IMR-90 (cell line): ENCODE results near the gene CREBZF. TPM values are rescaled to one million over a fixed set of nuclear protein-coding genes. Genes with fewer than 3 reads are reported as not detected.

Experiments
- ATAC-seq: fragments of 200-7000 bp; cut with Tn5 transposase; 2 replicates; pipeline ENCODE4 v1.9.1; 2020; ENCODE audit warnings: low read depth, mild to moderate bottlenecking, moderate library complexity
- BruUV-seq: library from RNA; stranded (reverse); fragments of 400-500 nt; replicated peaks from 2 replicates; lab custom pipeline; 2021; lab: Mats Ljungman, UMichigan
- CTCF ChIA-PET: fragments of 300-600 bp; formaldehyde crosslinking; extraction: SDS; loops from one replicate; lab custom pipeline; 2021; ENCODE audit warnings: antibody characterized with exemption; lab: Yijun Ruan, JAX
- POLR2A ChIA-PET: fragments of 300-600 bp; sonication (Branson Sonifier 250); formaldehyde crosslinking; loops from one replicate; lab custom pipeline; 2022; ENCODE audit warnings: antibody characterized with exemption; ENCODE audit not compliant: unreplicated experiment; lab: Charles Lee
- DNase-seq: peaks from one replicate; pipeline ENCODE4 v3.0.0; 2013
- H2AFZ ChIP-seq: replicated peaks from 2 replicates; pipeline ENCODE3; 2013; ENCODE audit warnings: low read length, mild to moderate bottlenecking; ENCODE audit not compliant: poor library complexity
- H2AK5ac ChIP-seq: 2 replicates; pipeline ENCODE4 v1.6.1; 2013; ENCODE audit warnings: low read depth, low read length, inconsistent platforms
- H2AK9ac ChIP-seq: replicated peaks from 2 replicates; pipeline ENCODE3; 2013; ENCODE audit warnings: mild to moderate bottlenecking, low read depth, low read length, moderate library complexity; ENCODE audit not compliant: poor library complexity
- H2BK120ac ChIP-seq: 2 replicates; pipeline ENCODE4 v1.6.1; 2013; ENCODE audit warnings: low read depth, low read length, inconsistent platforms
- H2BK15ac ChIP-seq: 3 replicates; pipeline ENCODE4 v1.6.1; 2013; ENCODE audit warnings: low read depth, low read length, inconsistent platforms
- H2BK20ac ChIP-seq: 2 replicates; pipeline ENCODE4 v1.6.1; 2013; ENCODE audit warnings: low read depth, mild to moderate bottlenecking, inconsistent platforms, low read length, moderate library complexity
- H2BK5ac ChIP-seq: 2 replicates; pipeline ENCODE4 v1.6.1; 2013; ENCODE audit warnings: mild to moderate bottlenecking, low read depth, low read length, inconsistent platforms; ENCODE audit not compliant: poor library complexity, severe bottlenecking
- H3K14ac ChIP-seq: replicated peaks from 2 replicates; pipeline ENCODE4 v1.6.1; 2013; ENCODE audit warnings: low read depth, low read length, inconsistent platforms
- H3K18ac ChIP-seq: 2 replicates; pipeline ENCODE4 v1.6.1; 2013; ENCODE audit warnings: low read depth, low read length, control low read depth
- H3K23ac ChIP-seq: 2 replicates; pipeline ENCODE4 v1.6.1; 2013; ENCODE audit warnings: low read depth, low read length, inconsistent platforms
- H3K27ac ChIP-seq: 2 replicates; pipeline ENCODE4 v1.5.1; 2013; ENCODE audit warnings: mild to moderate bottlenecking, control low read depth, low read length; ENCODE audit not compliant: insufficient read depth
- H3K27me3 ChIP-seq: 2 replicates; pipeline ENCODE4 v1.6.1; 2013; ENCODE audit warnings: low read length; ENCODE audit not compliant: control insufficient read depth, insufficient read depth
- H3K36me3 ChIP-seq: 2 replicates; pipeline ENCODE4 v1.6.1; 2013; ENCODE audit warnings: low read length, mixed read lengths; ENCODE audit not compliant: control insufficient read depth, insufficient read depth
- H3K4ac ChIP-seq: 2 replicates; pipeline ENCODE4 v1.6.1; 2013; ENCODE audit warnings: low read depth, low read length, inconsistent platforms
- H3K4me1 ChIP-seq: 2 replicates; pipeline ENCODE4 v1.6.1; 2013; ENCODE audit warnings: low read length, mixed read lengths; ENCODE audit not compliant: control insufficient read depth, insufficient read depth
- H3K4me2 ChIP-seq: 2 replicates; pipeline ENCODE4 v1.6.1; 2013; ENCODE audit warnings: low read depth, mild to moderate bottlenecking, control low read depth, low read length, moderate library complexity
- H3K4me3 ChIP-seq: 2 replicates; pipeline ENCODE4 v1.5.1; 2013; ENCODE audit warnings: low read depth, mild to moderate bottlenecking, control low read depth, low read length, moderate library complexity; ENCODE audit not compliant: insufficient read depth
- H3K56ac ChIP-seq: 2 replicates; pipeline ENCODE4 v1.6.1; 2013; ENCODE audit warnings: low read length, inconsistent platforms; ENCODE audit not compliant: insufficient read depth; ENCODE audit errors: extremely low read depth
- H3K79me1 ChIP-seq, 2 experiments: 2 replicates each; pipeline ENCODE4 v1.6.1; 2013; ENCODE audit warnings: low read length in 2 of 2, inconsistent platforms in 1 of 2, low read depth in 1 of 2
- H3K9ac ChIP-seq: 2 replicates; pipeline ENCODE4 v1.6.1; 2013; ENCODE audit warnings: low read depth, low read length, control low read depth
- H3K9me1 ChIP-seq: 2 replicates; pipeline ENCODE4 v1.6.1; 2013; ENCODE audit warnings: low read length, inconsistent platforms; ENCODE audit not compliant: insufficient read depth
- H3K9me3 ChIP-seq: 2 replicates; pipeline ENCODE4 v1.6.1; 2013; ENCODE audit warnings: low read length; ENCODE audit not compliant: control insufficient read depth, insufficient read depth
- H4K20me1 ChIP-seq: 2 replicates; pipeline ENCODE4 v1.6.1; 2013; ENCODE audit warnings: low read length, inconsistent platforms; ENCODE audit not compliant: insufficient read depth
- H4K5ac ChIP-seq: 2 replicates; pipeline ENCODE4 v1.6.1; 2013; ENCODE audit warnings: mild to moderate bottlenecking, low read depth, low read length, control low read depth
- H4K8ac ChIP-seq, 2 experiments: 2 replicates each; pipeline ENCODE4 v1.6.1; 2013; ENCODE audit warnings: low read depth in 2 of 2, low read length in 2 of 2, control low read depth in 1 of 2, inconsistent platforms in 1 of 2
- H4K91ac ChIP-seq: 2 replicates; pipeline ENCODE4 v1.6.1; 2013; ENCODE audit warnings: low read depth, low read length, inconsistent platforms; ENCODE audit not compliant: insufficient read depth
- CEBPB ChIP-seq: IDR thresholded peaks from 2 replicates; pipeline ENCODE4 v1.6.1; 2012; ENCODE audit warnings: low read depth, low read length, improper control_type of control experiment
- FOS ChIP-seq: fragments of 150-350 bp; IDR thresholded peaks from 2 replicates; pipeline ENCODE4 v1.6.1; 2016; ENCODE audit warnings: low read depth, low read length
- MAFK ChIP-seq: IDR thresholded peaks from 2 replicates; pipeline ENCODE4 v1.6.1; 2012; ENCODE audit warnings: low read depth, low read length, improper control_type of control experiment
- MXI1 ChIP-seq: IDR thresholded peaks from 2 replicates; pipeline ENCODE4 v1.6.1; 2012; ENCODE audit warnings: low read depth, mild to moderate bottlenecking, low read length, moderate library complexity, borderline replicate concordance
- NFE2L2 ChIP-seq: fragments of 150-350 bp; IDR thresholded peaks from 2 replicates; pipeline ENCODE4 v1.6.1; 2016; ENCODE audit warnings: low read depth, mild to moderate bottlenecking, low read length
- RAD21 ChIP-seq: IDR thresholded peaks from 2 replicates; pipeline ENCODE4 v1.6.1; 2012; ENCODE audit warnings: low read length, improper control_type of control experiment
- RCOR1 ChIP-seq: IDR thresholded peaks from 2 replicates; pipeline ENCODE4 v1.6.1; 2012; ENCODE audit warnings: mild to moderate bottlenecking, low read length, improper control_type of control experiment; ENCODE audit not compliant: insufficient replicate concordance
- RFX5 ChIP-seq: IDR thresholded peaks from 2 replicates; pipeline ENCODE4 v1.8.0; 2012; ENCODE audit warnings: low read depth, mild to moderate bottlenecking, low read length, moderate library complexity
- SMC3 ChIP-seq: fragments of 150-350 bp; IDR thresholded peaks from 2 replicates; pipeline ENCODE4 v1.6.1; 2016; ENCODE audit warnings: low read depth, mild to moderate bottlenecking, antibody characterized with exemption, low read length, moderate library complexity
- USF2 ChIP-seq: fragments of 150-350 bp; IDR thresholded peaks from 2 replicates; pipeline ENCODE4 v1.6.1; 2017; ENCODE audit warnings: mild to moderate bottlenecking, antibody characterized with exemption, low read length, low read depth
- WGBS, 2 experiments: methylation state at CpG; one replicate each; pipeline versions ENCODE4 v1.1.5 to v1.1.7; 2013; ENCODE audit warnings: missing lambda C conversion rate in 2 of 2; ENCODE audit not compliant: insufficient read length in 1 of 2; ENCODE audit errors: extremely low coverage in 2 of 2; 5-methylcytosine and 5-hydroxymethylcytosine counted together
- dilution Hi-C: fragments of 300-500 bp; cut with HindIII; formaldehyde crosslinking; loops from one replicate; pipeline ENCODE4 v1.14.3; 2018; ENCODE audit warnings: low sequenced_read_pairs; ENCODE audit not compliant: unreplicated experiment
- in situ Hi-C: fragments of 300-500 bp; cut with MboI; formaldehyde crosslinking; loops from 3 replicates; pipeline ENCODE4 v1.14.3; 2019; ENCODE audit warnings: low sequenced_read_pairs, inconsistent platforms, mixed read lengths
- intact Hi-C: fragments of 100-400 bp; cut with micrococcal nuclease; formaldehyde crosslinking; loops from 2 replicates; pipeline ENCODE4 v1.10.0; 2022
- polyA plus RNA-seq, 3 experiments: library from polyadenylated mRNA; depleted of rRNA; stranded (reverse); fragments of >200 nt; gene quantifications; 2 replicates each; pipeline ENCODE4 v1.2.3, GENCODE V29; 2012; ENCODE audit warnings: low replicate concordance in 1 of 3
- total RNA-seq: library from RNA; depleted of rRNA; stranded (reverse); fragments of >200 nt; gene quantifications from 2 replicates; pipeline ENCODE4 v1.2.3, GENCODE V29; 2012
- TF ChIP-seq, protein P1 (sequence below): conservative IDR thresholded peaks from 2 replicates; pipeline ENCODE4 v1.5.1; 2012; ENCODE audit warnings: mild to moderate bottlenecking, low read depth, low read length, improper control_type of control experiment

The CREBZF gene
- total and polyA plus RNA-seq, 2 of the 4 experiments (the other 2 are of a cell fraction), result 12.5 to 17.7 TPM

DNA sequence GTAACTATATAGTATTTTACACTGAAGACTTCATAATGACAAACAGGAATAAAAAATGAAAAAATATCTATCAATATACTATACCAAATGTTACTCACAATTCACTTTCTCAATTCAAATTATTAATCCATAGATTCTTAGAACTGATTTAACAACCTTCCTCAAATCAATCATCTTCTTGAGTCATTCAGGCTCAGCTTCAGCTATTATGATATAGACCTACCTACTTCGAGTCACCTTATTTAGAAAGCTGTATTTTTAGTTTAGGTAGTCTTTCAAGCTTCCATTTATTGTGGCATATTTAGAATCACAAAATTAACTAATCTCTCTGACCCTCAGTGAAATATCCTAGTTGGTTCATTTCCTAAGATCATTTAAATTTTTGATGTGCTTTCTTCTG is 8.2 kb downstream of the CREBZF start:
- no peak overlapping the region for H2AK5ac ChIP-seq
- no peak overlapping the region for H4K8ac ChIP-seq
- no peak overlapping the region for H4K91ac ChIP-seq
- no peak overlapping the region for H2AK9ac ChIP-seq
- POLR2A ChIA-PET, result no interaction called here
- no peaks in the 10 kb centered on the region for H3K9me1 ChIP-seq
- no peak overlapping the region for H2BK20ac ChIP-seq
- no peak overlapping the region for H4K5ac ChIP-seq
- DNase-seq, result no peak
- ATAC-seq, result no peak
- no TSS peak for BruUV-seq
- H3K56ac ChIP-seq, result no peak overlapping the region
- dilution Hi-C loops, result no loop called here
- H3K4me1 ChIP-seq, result no peaks in the 10 kb centered on the region
- in situ Hi-C loops, result no loop called here
- H2BK5ac ChIP-seq, result no peak overlapping the region
- no peaks in the 10 kb centered on the region for H3K27me3 ChIP-seq
- H3K23ac ChIP-seq, result no peak overlapping the region
- peaks cover 6% of the 10 kb centered on the region for H3K36me3 ChIP-seq
- H3K27ac ChIP-seq, result no peak overlapping the region
- CTCF ChIA-PET, result no interaction called here
- no peak overlapping the region for H3K14ac ChIP-seq
- TF ChIP-seq USF2 (no peak), RFX5 (no peak), RAD21 (no peak), CEBPB (no peak), MXI1 (no peak), FOS (no peak), SMC3 (no peak), NFE2L2 (no peak), MAFK (no peak), RCOR1 (no peak)
- TF ChIP-seq, protein P1, sequence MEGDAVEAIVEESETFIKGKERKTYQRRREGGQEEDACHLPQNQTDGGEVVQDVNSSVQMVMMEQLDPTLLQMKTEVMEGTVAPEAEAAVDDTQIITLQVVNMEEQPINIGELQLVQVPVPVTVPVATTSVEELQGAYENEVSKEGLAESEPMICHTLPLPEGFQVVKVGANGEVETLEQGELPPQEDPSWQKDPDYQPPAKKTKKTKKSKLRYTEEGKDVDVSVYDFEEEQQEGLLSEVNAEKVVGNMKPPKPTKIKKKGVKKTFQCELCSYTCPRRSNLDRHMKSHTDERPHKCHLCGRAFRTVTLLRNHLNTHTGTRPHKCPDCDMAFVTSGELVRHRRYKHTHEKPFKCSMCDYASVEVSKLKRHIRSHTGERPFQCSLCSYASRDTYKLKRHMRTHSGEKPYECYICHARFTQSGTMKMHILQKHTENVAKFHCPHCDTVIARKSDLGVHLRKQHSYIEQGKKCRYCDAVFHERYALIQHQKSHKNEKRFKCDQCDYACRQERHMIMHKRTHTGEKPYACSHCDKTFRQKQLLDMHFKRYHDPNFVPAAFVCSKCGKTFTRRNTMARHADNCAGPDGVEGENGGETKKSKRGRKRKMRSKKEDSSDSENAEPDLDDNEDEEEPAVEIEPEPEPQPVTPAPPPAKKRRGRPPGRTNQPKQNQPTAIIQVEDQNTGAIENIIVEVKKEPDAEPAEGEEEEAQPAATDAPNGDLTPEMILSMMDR, result no peak
- H4K20me1 ChIP-seq, result peaks cover 24% of the 10 kb centered on the region; the same call in 1 of the 2 replicates
- no peak overlapping the region for H2AFZ ChIP-seq
- no peak overlapping the region for H3K18ac ChIP-seq
- H3K79me1 ChIP-seq, result peaks cover 0 to 27% of the 10 kb centered on the region in 2 experiments; a peak in 3 of 4 replicates
- intact Hi-C loops, result no loop called here
- no peak overlapping the region for H2BK120ac ChIP-seq
- no peak overlapping the region for H3K9ac ChIP-seq
- WGBS, 2 experiments, result no CpG with 5 or more reads among the region's 1 CpG
- no peaks in the 10 kb centered on the region for H3K9me3 ChIP-seq
- H2BK15ac ChIP-seq, result no peak overlapping the region
- no peak overlapping the region for H3K4me2 ChIP-seq
- no peak overlapping the region for H3K4ac ChIP-seq
- no peak overlapping the region for H3K4me3 ChIP-seq
